ENCODE data around the gene BAX. TPM values are rescaled to one million over a fixed set of nuclear protein-coding genes. Genes with fewer than 3 reads are reported as not detected.
"Not testable (repeated sequence)": the region's sequence is repeated elsewhere in the genome, so short reads cannot be mapped to it uniquely, and the experiment has no call there.

Gene BAX
- total and polyA plus RNA-seq, 8 donors, result 20.3 to 48.1 (median 30.7) TPM

- H3K36me3 ChIP-seq, result no peaks in the 10 kb centered on the region
- TF ChIP-seq CTCF (IDR thresholded peaks at IDR 0.05), result no peak
- H3K27ac ChIP-seq, result no peak overlapping the region
- peaks cover 0 to 3% (median 0%) of the 10 kb centered on the region in 3 donors for H3K4me1 ChIP-seq
- FAIRE-seq (no peak), ATAC-seq (no peak), DNase-seq (no peak)
- no peaks in the 10 kb centered on the region for H3K27me3 ChIP-seq
- no peaks in the 10 kb centered on the region for H3K9me3 ChIP-seq
- no peak overlapping the region for H3K4me3 ChIP-seq
- intact Hi-C loops (cut with DNase I), result no loop called here
- WGBS, 2 donors, result 70 to 74% methylated on average over 11 of the region's 11 CpGs
Measured at GRCh38 chr19:48925240-48925843, 29.3 kb upstream of the BAX start.

GRCh38 chr19:48925890-48926289 lies 28.8 kb upstream of the BAX start:
- intact Hi-C loops (cut with DNase I); H3K4me1 ChIP-seq; ATAC-seq: not testable (repeated sequence)

GRCh38 chr19:48926909-48927308 lies 27.8 kb upstream of the BAX start:
- peak in 3 of 4 donors; percentile 49 to 80 (median 71) for ATAC-seq
- Histone ChIP-seq H3K36me3 (no peaks in the 10 kb centered on the region), H3K4me1 (peaks cover 0 to 3% (median 0%) of the 10 kb centered on the region in 3 donors), H3K4me3 (no peak overlapping the region), H3K27me3 (no peaks in the 10 kb centered on the region), H3K27ac (peak overlapping the region in 2 of 4 donors; percentile 19 to 28), H3K9me3 (no peaks in the 10 kb centered on the region)
- TF ChIP-seq CTCF (IDR thresholded peaks at IDR 0.05), result no peak
- FAIRE-seq, result no peak
- 12 to 16% methylated on average over 10 of the region's 10 CpGs for WGBS, 2 donors
- intact Hi-C loops (cut with DNase I), result no loop called here
- peak in 3 of 6 donors; percentile 23 to 49 (median 31) for DNase-seq

More at GRCh38 chr19:48925890-48926289, 28.8 kb upstream of the BAX start:
- H3K4me3 ChIP-seq, DNase-seq, FAIRE-seq, H3K27ac ChIP-seq, H3K36me3 ChIP-seq, H3K9me3 ChIP-seq, H3K27me3 ChIP-seq: not testable (repeated sequence)
- WGBS, 2 donors, result 75 to 88% methylated on average over 8 of the region's 8 CpGs

GRCh38 chr19:48927692-48928091 lies 27.0 kb upstream of the BAX start:
- H3K4me3 ChIP-seq; ATAC-seq; intact Hi-C loops (cut with DNase I); DNase-seq; H3K4me1 ChIP-seq; FAIRE-seq; H3K27me3 ChIP-seq; H3K36me3 ChIP-seq; H3K27ac ChIP-seq; H3K9me3 ChIP-seq: not testable (repeated sequence)
- WGBS, 2 donors, result 83 to 86% methylated on average over 17 of the region's 17 CpGs

- no peak for TF ChIP-seq CTCF (IDR thresholded peaks at IDR 0.05)
- FAIRE-seq (no peak), DNase-seq (no peak), ATAC-seq (peak in 3 of 4 donors; percentile 14 to 44 (median 22))
- Histone ChIP-seq H3K27me3 (no peaks in the 10 kb centered on the region), H3K36me3 (no peaks in the 10 kb centered on the region), H3K4me1 (peaks cover 0 to 3% (median 0%) of the 10 kb centered on the region in 3 donors), H3K4me3 (no peak overlapping the region), H3K9me3 (no peaks in the 10 kb centered on the region), H3K27ac (no peak overlapping the region)
- intact Hi-C loops (cut with DNase I), result no loop called here
- 73 to 75% methylated on average over 15 of the region's 15 CpGs for WGBS, 2 donors
Measured at GRCh38 chr19:48928164-48929025, 26.3 kb upstream of the BAX start.

Measured in pancreas (tissue), 10 donors.